NCI-H2029 treated with DMSO at 0.1 percent for 48 hours (cell line): ENCODE data around the gene MKI67.

Experiments used
- DNase-seq: peaks from one replicate; lab custom pipeline; 2025; lab: John Stamatoyannopoulos, UW

The MKI67 gene

GRCh38 chr10:128083191-128083895, 42.9 kb downstream of the MKI67 start:
- no peak for DNase-seq

GRCh38 chr10:128081720-128082119, 44.5 kb downstream of the MKI67 start:
- no peak for DNase-seq

- no peak for DNase-seq
These were observed 45.0 kb downstream of the MKI67 start for GRCh38 chr10:128081222-128081621.

- no peak for DNase-seq
These were observed 45.6 kb downstream of the MKI67 start for GRCh38 chr10:128080641-128081040.

- no peak for DNase-seq
These were observed 46.0 kb downstream of the MKI67 start for GRCh38 chr10:128080231-128080630.

- DNase-seq = no peak
These were observed 47.9 kb downstream of the MKI67 start for GRCh38 chr10:128078136-128078969.

GRCh38 chr10:128077155-128077875, 48.9 kb downstream of the MKI67 start:
- DNase-seq = no peak

- no peak for DNase-seq
These were observed 51.6 kb downstream of the MKI67 start for GRCh38 chr10:128074589-128074988.

- DNase-seq = no peak
These were observed 52.3 kb downstream of the MKI67 start for GRCh38 chr10:128073890-128074289.

- no peak for DNase-seq
These were observed 53.1 kb downstream of the MKI67 start for GRCh38 chr10:128072941-128073645.

GRCh38 chr10:128072046-128072445, 54.2 kb downstream of the MKI67 start:
- DNase-seq = no peak

GRCh38 chr10:128071417-128071782, 54.8 kb downstream of the MKI67 start:
- DNase-seq = no peak

GRCh38 chr10:128070721-128071416, 55.4 kb downstream of the MKI67 start:
- DNase-seq = no peak

GRCh38 chr10:128070161-128070560, 56.1 kb downstream of the MKI67 start:
- no peak for DNase-seq

GRCh38 chr10:128069351-128070051, 56.7 kb downstream of the MKI67 start:
- peak; percentile 44 for DNase-seq

- no peak for DNase-seq
These were observed 57.6 kb downstream of the MKI67 start for GRCh38 chr10:128068398-128069285.

GRCh38 chr10:128067691-128068397, 58.4 kb downstream of the MKI67 start:
- no peak for DNase-seq

- DNase-seq = no peak
These were observed 59.3 kb downstream of the MKI67 start for GRCh38 chr10:128066870-128067382.
